MM.1S (cell line): Measurements from ENCODE around the gene HSD3B1.

Source experiments
- DNase-seq: peaks from one replicate; pipeline ENCODE4 v3.0.0-alpha.2; 2015
- H2AFZ ChIP-seq: fragments of 300-600 bp; sonication (generic); 2 replicates; pipeline ENCODE4 v1.6.0; 2016; ENCODE audit warnings: antibody characterized with exemption, low read length
- H3F3A ChIP-seq: fragments of 300-600 bp; sonication (generic); 2 replicates; pipeline ENCODE4 v1.6.1; 2016; ENCODE audit warnings: mild to moderate bottlenecking, antibody characterized with exemption, low read length, moderate library complexity, mixed read lengths; ENCODE audit not compliant: insufficient read depth
- H3K27ac ChIP-seq: fragments of 300-600 bp; sonication (generic); 2 replicates; pipeline ENCODE4 v1.5.1; 2016; ENCODE audit warnings: mild to moderate bottlenecking, low read length
- H3K27me3 ChIP-seq: fragments of 300-600 bp; sonication (generic); replicated peaks from 2 replicates; pipeline ENCODE4 v1.6.0; 2016; ENCODE audit warnings: low read length; ENCODE audit not compliant: insufficient read depth
- H3K36me3 ChIP-seq: fragments of 300-600 bp; sonication (generic); replicated peaks from 2 replicates; pipeline ENCODE4 v1.6.1; 2016; ENCODE audit warnings: mild to moderate bottlenecking, low read length, mixed read lengths; ENCODE audit not compliant: insufficient read depth
- H3K4me1 ChIP-seq: fragments of 300-600 bp; sonication (generic); 2 replicates; pipeline ENCODE4 v1.6.1; 2016; ENCODE audit warnings: low read length, mixed read lengths
- H3K4me2 ChIP-seq: fragments of 300-600 bp; sonication (generic); 2 replicates; pipeline ENCODE4 v1.6.0; 2016; ENCODE audit warnings: low read depth, low read length
- H3K4me3 ChIP-seq: fragments of 300-600 bp; sonication (generic); 2 replicates; pipeline ENCODE4 v1.5.1; 2016; ENCODE audit warnings: low read length, mixed read lengths
- H3K79me2 ChIP-seq: fragments of 300-600 bp; sonication (generic); 2 replicates; pipeline ENCODE4 v1.6.1; 2016; ENCODE audit warnings: mixed run types, low read length, mixed read lengths
- H3K9ac ChIP-seq: fragments of 300-600 bp; sonication (generic); 2 replicates; pipeline ENCODE4 v1.6.1; 2016; ENCODE audit warnings: low read length, mixed read lengths
- H3K9me2 ChIP-seq: fragments of 300-600 bp; sonication (generic); replicated peaks from 2 replicates; pipeline ENCODE4 v1.6.1; 2016; ENCODE audit warnings: mild to moderate bottlenecking, low read length, mixed read lengths; ENCODE audit not compliant: insufficient read depth
- H3K9me3 ChIP-seq: fragments of 300-600 bp; sonication (generic); replicated peaks from 2 replicates; pipeline ENCODE4 v1.6.1; 2016; ENCODE audit warnings: mild to moderate bottlenecking, low read length, mixed read lengths; ENCODE audit not compliant: insufficient read depth
- H4K20me1 ChIP-seq: fragments of 300-600 bp; sonication (generic); 2 replicates; pipeline ENCODE4 v1.6.1; 2016; ENCODE audit warnings: mild to moderate bottlenecking, low read length, moderate library complexity, mixed read lengths; ENCODE audit not compliant: insufficient read depth
- EZH2 ChIP-seq: fragments of 300-600 bp; sonication (generic); optimal IDR thresholded peaks from 2 replicates; pipeline ENCODE3; 2017; ENCODE audit warnings: low read depth, mild to moderate bottlenecking, antibody characterized with exemption, low read length, mixed read lengths
- EZH2phosphoT487 ChIP-seq: fragments of 300-600 bp; sonication (generic); IDR thresholded peaks from 2 replicates; pipeline ENCODE4 v1.6.1; 2018; ENCODE audit warnings: antibody characterized with exemption, low read length
- TF ChIP-seq, protein P1 (sequence below): fragments of 300-600 bp; sonication (generic); IDR thresholded peaks from 2 replicates; pipeline ENCODE4 v1.5.1; 2016; ENCODE audit warnings: antibody characterized with exemption, low read length, mixed read lengths

The HSD3B1 gene

DNA sequence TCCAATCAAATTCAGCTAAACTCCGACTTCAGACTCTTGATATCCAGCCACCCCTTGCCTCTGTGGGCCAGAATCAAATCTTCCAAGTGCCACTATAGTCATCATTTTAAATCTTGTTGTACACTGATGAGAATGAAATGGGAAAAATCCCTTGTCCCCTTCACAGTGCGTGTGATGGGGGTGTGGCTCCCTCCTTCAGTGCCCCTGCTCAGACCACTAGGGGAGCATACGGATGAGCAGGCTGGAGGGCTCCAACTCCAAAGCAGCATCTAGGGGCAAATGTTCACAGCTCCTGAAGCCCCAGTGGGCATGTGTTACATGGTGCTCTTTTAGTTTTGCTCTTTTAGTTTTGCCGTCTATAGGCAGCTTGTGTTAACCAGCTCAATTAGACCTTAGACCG, 35.4 kb upstream of the HSD3B1 start:
- Histone ChIP-seq H3K4me3 (no peak overlapping the region), H3K4me1 (no peaks in the 10 kb centered on the region), H3K27ac (no peak overlapping the region), H3K36me3 (no peaks in the 10 kb centered on the region), H3K79me2 (no peaks in the 10 kb centered on the region), H3K9me3 (no peaks in the 10 kb centered on the region), H4K20me1 (no peaks in the 10 kb centered on the region), H3K9me2 (no peaks in the 10 kb centered on the region), H3K27me3 (no peaks in the 10 kb centered on the region), H2AFZ (no peak overlapping the region), H3K9ac (no peak overlapping the region), H3F3A (no peaks in the 10 kb centered on the region), H3K4me2 (no peak overlapping the region)
- TF ChIP-seq, protein P1, sequence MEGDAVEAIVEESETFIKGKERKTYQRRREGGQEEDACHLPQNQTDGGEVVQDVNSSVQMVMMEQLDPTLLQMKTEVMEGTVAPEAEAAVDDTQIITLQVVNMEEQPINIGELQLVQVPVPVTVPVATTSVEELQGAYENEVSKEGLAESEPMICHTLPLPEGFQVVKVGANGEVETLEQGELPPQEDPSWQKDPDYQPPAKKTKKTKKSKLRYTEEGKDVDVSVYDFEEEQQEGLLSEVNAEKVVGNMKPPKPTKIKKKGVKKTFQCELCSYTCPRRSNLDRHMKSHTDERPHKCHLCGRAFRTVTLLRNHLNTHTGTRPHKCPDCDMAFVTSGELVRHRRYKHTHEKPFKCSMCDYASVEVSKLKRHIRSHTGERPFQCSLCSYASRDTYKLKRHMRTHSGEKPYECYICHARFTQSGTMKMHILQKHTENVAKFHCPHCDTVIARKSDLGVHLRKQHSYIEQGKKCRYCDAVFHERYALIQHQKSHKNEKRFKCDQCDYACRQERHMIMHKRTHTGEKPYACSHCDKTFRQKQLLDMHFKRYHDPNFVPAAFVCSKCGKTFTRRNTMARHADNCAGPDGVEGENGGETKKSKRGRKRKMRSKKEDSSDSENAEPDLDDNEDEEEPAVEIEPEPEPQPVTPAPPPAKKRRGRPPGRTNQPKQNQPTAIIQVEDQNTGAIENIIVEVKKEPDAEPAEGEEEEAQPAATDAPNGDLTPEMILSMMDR = no peak
- TF ChIP-seq EZH2phosphoT487 (no peak), EZH2 (no peak)
- DNase-seq = no peak

DNA sequence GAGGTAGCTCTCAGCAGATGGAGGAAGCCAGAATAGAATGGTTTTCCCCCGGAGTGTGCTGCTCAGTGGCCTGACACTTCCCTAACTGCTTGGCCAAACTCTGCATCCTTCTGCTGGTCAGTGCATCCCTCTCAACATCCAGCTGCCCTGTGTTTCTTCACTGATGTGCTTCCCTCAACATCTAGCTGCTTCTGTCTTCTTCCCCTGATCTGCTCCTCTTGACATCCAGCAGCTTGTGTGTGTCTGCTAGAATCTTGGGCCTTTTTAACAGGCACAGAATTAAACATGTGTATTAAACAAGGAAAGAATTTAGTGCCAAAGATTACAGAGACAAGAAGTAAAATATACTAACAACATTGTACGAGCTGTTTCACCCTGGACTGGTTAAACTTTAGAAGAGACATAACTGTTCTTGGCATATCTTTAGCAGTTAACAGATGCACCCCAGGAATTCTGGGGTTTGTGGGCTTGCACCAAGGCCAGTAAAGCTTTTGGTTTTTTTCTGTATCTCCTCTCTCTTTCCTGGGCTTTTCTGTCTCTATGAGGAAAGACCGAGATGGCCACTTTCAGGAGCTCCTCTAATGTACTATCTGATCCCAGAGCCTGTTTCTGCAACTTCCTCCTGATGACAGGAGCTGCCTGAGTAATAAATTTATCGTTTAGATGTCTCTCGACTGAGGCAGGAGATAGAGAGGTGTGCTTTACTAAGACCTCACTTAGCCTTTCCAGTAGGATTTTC, 34.8 kb upstream of the HSD3B1 start:
- Histone ChIP-seq H3K9me3 (no peaks in the 10 kb centered on the region), H3K4me3 (no peak overlapping the region), H3K9me2 (no peaks in the 10 kb centered on the region), H3K79me2 (no peaks in the 10 kb centered on the region), H2AFZ (no peak overlapping the region), H3K27ac (no peak overlapping the region), H3F3A (no peaks in the 10 kb centered on the region), H3K9ac (no peak overlapping the region), H3K4me2 (no peak overlapping the region), H3K27me3 (no peaks in the 10 kb centered on the region), H3K36me3 (no peaks in the 10 kb centered on the region), H3K4me1 (no peaks in the 10 kb centered on the region), H4K20me1 (no peaks in the 10 kb centered on the region)
- TF ChIP-seq EZH2 = no peak
- TF ChIP-seq EZH2phosphoT487 = no peak
- TF ChIP-seq, protein P1 = no peak
- no peak for DNase-seq

DNA sequence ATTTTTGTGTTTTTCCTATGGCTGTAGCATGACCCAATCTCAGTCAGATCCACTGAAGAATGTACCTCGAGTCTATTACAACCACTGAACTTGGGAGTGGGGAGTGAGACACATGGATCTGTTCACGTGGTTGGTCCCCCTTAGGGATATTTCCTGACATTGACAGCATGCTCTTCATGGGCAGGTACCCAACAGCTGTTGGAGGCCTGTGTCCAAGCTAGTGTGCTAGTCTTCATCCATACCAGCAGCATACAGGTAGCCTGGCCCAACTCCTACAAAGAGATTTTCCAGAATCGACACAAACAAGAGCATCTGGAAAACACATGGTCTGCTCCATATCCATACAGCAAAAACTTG, 34.2 kb upstream of the HSD3B1 start:
- H3K4me2 ChIP-seq = no peak overlapping the region
- DNase-seq = no peak
- no peaks in the 10 kb centered on the region for H3K79me2 ChIP-seq
- no peaks in the 10 kb centered on the region for H3K9me2 ChIP-seq
- no peaks in the 10 kb centered on the region for H3K27me3 ChIP-seq
- TF ChIP-seq, protein P1 = no peak
- TF ChIP-seq EZH2phosphoT487 = no peak
- no peak for TF ChIP-seq EZH2
- H3K36me3 ChIP-seq = no peaks in the 10 kb centered on the region
- H3K4me3 ChIP-seq = no peak overlapping the region
- no peak overlapping the region for H2AFZ ChIP-seq
- no peak overlapping the region for H3K27ac ChIP-seq
- no peaks in the 10 kb centered on the region for H3K4me1 ChIP-seq
- no peaks in the 10 kb centered on the region for H4K20me1 ChIP-seq
- H3F3A ChIP-seq = no peaks in the 10 kb centered on the region
- H3K9ac ChIP-seq = no peak overlapping the region
- H3K9me3 ChIP-seq = no peaks in the 10 kb centered on the region
